Thymus (tissue), 11 donors: Measurements from ENCODE around the gene TMEM184B. TPM values are rescaled to one million over a fixed set of nuclear protein-coding genes. Genes with fewer than 3 reads are reported as not detected.

Experiments
- DNase-seq, 9 donors: peaks; one replicate each; pipeline ENCODE4 v3.0.0-alpha.2; 2013; ENCODE audit warnings: low spot score in 9 of 9, low read depth in 6 of 9, missing footprints in 1 of 9
- H3K27ac ChIP-seq, 2 donors: one replicate each; pipeline ENCODE4 v1.5.1; 2013; ENCODE audit warnings: control low read depth in 1 of 2, low read depth in 1 of 2, low read length in 1 of 2, mild to moderate bottlenecking in 1 of 2, moderate library complexity in 1 of 2
- H3K27me3 ChIP-seq, 2 donors: one replicate each; pipeline ENCODE4 v1.5.1; 2013; ENCODE audit warnings: low read length in 1 of 2; ENCODE audit not compliant: control insufficient read depth in 2 of 2, insufficient read depth in 1 of 2
- H3K36me3 ChIP-seq, 2 donors: one replicate each; pipeline ENCODE4 v1.5.1; 2013; ENCODE audit warnings: low read length in 1 of 2, mild to moderate bottlenecking in 1 of 2, moderate library complexity in 1 of 2; ENCODE audit not compliant: control insufficient read depth in 2 of 2, insufficient read depth in 2 of 2
- H3K4me1 ChIP-seq, 2 donors: one replicate each; pipeline ENCODE4 v1.5.1; 2013; ENCODE audit warnings: low read length in 2 of 2; ENCODE audit not compliant: control insufficient read depth in 2 of 2, insufficient read depth in 2 of 2
- H3K4me3 ChIP-seq, 2 donors: one replicate each; pipeline ENCODE4 v1.5.1; 2013; ENCODE audit warnings: low read length in 2 of 2, control low read depth in 1 of 2, mild to moderate bottlenecking in 1 of 2
- H3K9me3 ChIP-seq, 2 donors: one replicate each; pipeline ENCODE4 v1.5.1; 2013; ENCODE audit warnings: low read length in 1 of 2, mild to moderate bottlenecking in 1 of 2; ENCODE audit not compliant: control insufficient read depth in 2 of 2, insufficient read depth in 1 of 2
- WGBS: extraction: QIAGEN DNeasy Blood & Tissue Kit; methylation state at CpG from one replicate; pipeline ENCODE4 v1.1.7; 2013; 5-methylcytosine and 5-hydroxymethylcytosine counted together
- polyA plus RNA-seq: library from polyadenylated mRNA; stranded (reverse); fragments of 200-250 nt; gene quantifications from one replicate; pipeline ENCODE4 v1.2.3, GENCODE V29; 2013
- total RNA-seq: library from RNA; stranded (reverse); fragments of 120-200 nt; gene quantifications from one replicate; pipeline ENCODE4 v1.2.4, GENCODE V29; 2013
- donor health status: healthy.

TMEM184B gene
- total and polyA plus RNA-seq, 2 donors: 2.7 to 11.2 TPM

GRCh38 chr22:38259370-38259769, 13.4 kb downstream of the TMEM184B start:
- peaks cover 0 to 5% of the 10 kb centered on the region in 2 donors for H3K4me1 ChIP-seq
- DNase-seq: no peak
- WGBS: 89% methylated on average over 8 of the region's 8 CpGs

DNA sequence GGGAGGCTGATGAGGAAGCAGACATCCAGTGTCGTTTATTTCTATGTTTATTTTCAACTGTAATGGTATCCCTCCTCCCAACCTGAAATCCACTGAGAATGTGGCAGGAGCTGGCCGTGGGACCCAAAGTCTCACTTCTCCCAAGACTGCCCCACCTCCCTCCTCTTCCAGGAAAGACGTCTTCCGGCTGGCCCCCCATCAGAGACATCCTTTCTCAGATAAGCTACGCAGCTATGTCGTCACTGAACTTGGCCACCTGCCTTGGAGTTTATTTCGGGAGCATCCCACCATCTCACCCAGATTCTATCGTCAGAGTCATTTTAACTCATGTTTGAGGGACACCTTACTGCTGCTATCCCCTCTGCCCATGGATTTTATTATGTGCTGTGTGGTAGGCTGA, 13.9 kb downstream of the TMEM184B start:
- Histone ChIP-seq H3K4me1 (peaks cover 0 to 5% of the 10 kb centered on the region in 2 donors), H3K9me3 (peaks cover 0 to 3% of the 10 kb centered on the region in 2 donors), H3K4me3 (no peak overlapping the region), H3K27me3 (no peaks in the 10 kb centered on the region), H3K36me3 (no peaks in the 10 kb centered on the region), H3K27ac (no peak overlapping the region)
- 95% methylated on average over 8 of the region's 8 CpGs for WGBS
- no peak for DNase-seq

More at GRCh38 chr22:38259370-38259769, 13.4 kb downstream of the TMEM184B start:
- Histone ChIP-seq H3K9me3 (peaks cover 0 to 3% of the 10 kb centered on the region in 2 donors), H3K27ac (no peak overlapping the region), H3K36me3 (peaks cover 0 to 4% of the 10 kb centered on the region in 2 donors), H3K4me3 (no peak overlapping the region), H3K27me3 (no peaks in the 10 kb centered on the region)

- Histone ChIP-seq H3K27ac (peak overlapping the region in 1 of 2 donors; percentile 1), H3K36me3 (no peaks in the 10 kb centered on the region), H3K4me3 (no peak overlapping the region), H3K9me3 (peaks cover 0 to 3% of the 10 kb centered on the region in 2 donors), H3K27me3 (no peaks in the 10 kb centered on the region), H3K4me1 (peaks cover 0 to 5% of the 10 kb centered on the region in 2 donors)
- DNase-seq: no peak
- 95% methylated on average over 4 of the region's 4 CpGs for WGBS
These were observed 15.1 kb downstream of the TMEM184B start for GRCh38 chr22:38257650-38258250.

DNA sequence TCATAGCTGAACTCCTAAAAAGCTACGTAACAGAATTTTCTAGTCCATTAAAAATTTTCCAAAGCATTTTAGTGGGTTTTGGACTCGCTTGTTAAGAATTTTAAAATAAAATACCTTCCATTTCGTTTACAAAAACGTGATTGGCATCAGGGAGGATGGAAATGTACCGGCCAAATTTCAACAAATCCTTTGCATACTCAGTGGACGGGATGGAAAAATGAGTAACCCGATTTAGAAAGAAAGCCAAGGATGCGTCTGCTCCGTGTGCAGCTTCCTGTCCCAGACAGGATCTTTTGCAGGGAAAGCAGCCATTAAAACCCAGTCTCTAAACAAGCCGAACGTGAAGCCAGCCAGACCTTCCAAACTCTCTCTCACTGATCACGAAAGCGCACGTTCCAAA, 15.6 kb downstream of the TMEM184B start:
- WGBS: 92% methylated on average over 14 of the region's 14 CpGs
- Histone ChIP-seq H3K4me1 (peaks cover 0 to 2% of the 10 kb centered on the region in 2 donors), H3K36me3 (no peaks in the 10 kb centered on the region), H3K27me3 (no peaks in the 10 kb centered on the region), H3K4me3 (no peak overlapping the region), H3K27ac (peak overlapping the region in 1 of 2 donors; percentile 1), H3K9me3 (peaks cover 0 to 3% of the 10 kb centered on the region in 2 donors)
- DNase-seq: no peak

- DNase-seq: no peak
- peaks cover 0 to 2% of the 10 kb centered on the region in 2 donors for H3K4me1 ChIP-seq
- no peaks in the 10 kb centered on the region for H3K9me3 ChIP-seq
- over 99% methylated on average over 2 of the region's 2 CpGs for WGBS
- H3K27ac ChIP-seq: no peak overlapping the region
- H3K27me3 ChIP-seq: no peaks in the 10 kb centered on the region
- no peaks in the 10 kb centered on the region for H3K36me3 ChIP-seq
- no peak overlapping the region for H3K4me3 ChIP-seq
These were observed 17.1 kb downstream of the TMEM184B start for GRCh38 chr22:38255697-38256096.

DNA sequence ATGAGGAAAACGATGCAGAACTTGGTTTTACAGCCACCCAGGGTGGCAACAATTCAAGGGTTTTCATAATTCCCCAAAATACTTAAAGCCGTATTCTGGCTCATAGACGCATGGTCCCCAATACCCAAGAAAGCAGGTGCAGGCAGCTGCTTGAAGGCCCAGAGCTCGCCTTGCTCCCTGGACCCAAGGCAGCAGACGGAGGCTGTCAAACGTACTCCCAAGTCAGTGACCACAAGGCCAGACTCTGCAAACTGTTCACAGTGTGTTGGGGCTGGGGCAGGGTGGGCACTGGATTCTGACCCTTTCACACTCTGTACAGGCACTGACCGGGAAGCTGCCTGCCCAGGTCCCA, 21.5 kb downstream of the TMEM184B start:
- peaks cover 2 to 14% of the 10 kb centered on the region in 2 donors for H3K9me3 ChIP-seq
- H3K27ac ChIP-seq: no peak overlapping the region
- H3K27me3 ChIP-seq: no peaks in the 10 kb centered on the region
- peaks cover 4 to 6% of the 10 kb centered on the region in 2 donors for H3K36me3 ChIP-seq
- no peak overlapping the region for H3K4me3 ChIP-seq
- WGBS: 96% methylated on average over 7 of the region's 7 CpGs
- peaks cover 0 to 2% of the 10 kb centered on the region in 2 donors for H3K4me1 ChIP-seq
- no peak for DNase-seq

- Histone ChIP-seq H3K27ac (no peak overlapping the region), H3K36me3 (peaks cover 6 to 9% of the 10 kb centered on the region in 2 donors), H3K9me3 (peaks cover 2 to 14% of the 10 kb centered on the region in 2 donors), H3K4me1 (peaks cover 0 to 2% of the 10 kb centered on the region in 2 donors), H3K4me3 (no peak overlapping the region), H3K27me3 (no peaks in the 10 kb centered on the region)
- DNase-seq: no peak
- 91% methylated on average over 13 of the region's 13 CpGs for WGBS
These were observed 22.0 kb downstream of the TMEM184B start for GRCh38 chr22:38250643-38251340.

- 96% methylated on average over 25 of the region's 25 CpGs for WGBS
- H3K4me1 ChIP-seq: peaks cover 0 to 2% of the 10 kb centered on the region in 2 donors
- no peaks in the 10 kb centered on the region for H3K27me3 ChIP-seq
- no peak overlapping the region for H3K4me3 ChIP-seq
- DNase-seq: no peak
- H3K27ac ChIP-seq: no peak overlapping the region
- H3K36me3 ChIP-seq: peaks cover 7 to 13% of the 10 kb centered on the region in 2 donors
- peaks cover 2 to 14% of the 10 kb centered on the region in 2 donors for H3K9me3 ChIP-seq
These were observed 22.8 kb downstream of the TMEM184B start for GRCh38 chr22:38249803-38250642.

- Histone ChIP-seq H3K27ac (no peak overlapping the region), H3K27me3 (no peaks in the 10 kb centered on the region), H3K4me1 (peaks cover 0 to 2% of the 10 kb centered on the region in 2 donors), H3K4me3 (no peak overlapping the region), H3K36me3 (peaks cover 9 to 13% of the 10 kb centered on the region in 2 donors), H3K9me3 (peaks cover 2 to 14% of the 10 kb centered on the region in 2 donors)
- 100% methylated on average over 3 of the region's 3 CpGs for WGBS
- DNase-seq: no peak
These were observed 23.5 kb downstream of the TMEM184B start for GRCh38 chr22:38249301-38249700.
